GM12878 (cell line): ENCODE measurements around the gene CLN6. TPM values are rescaled to one million over a fixed set of nuclear protein-coding genes. Genes with fewer than 3 reads are reported as not detected.

Source experiments
- ATAC-seq: fragments of 200-7000 bp; cut with Tn5 transposase; 3 replicates; pipeline ENCODE4 v1.9.1; 2020; ENCODE audit warnings: mild to moderate bottlenecking, moderate library complexity
- BruUV-seq: library from RNA; stranded (reverse); fragments of 400-500 nt; replicated peaks from 2 replicates; lab custom pipeline; 2021; lab: Mats Ljungman, UMichigan
- CTCF ChIA-PET: fragments of 300-600 bp; sonication (Branson Sonifier 250); formaldehyde crosslinking; extraction: SDS; loops from one replicate; lab custom pipeline; 2021; ENCODE audit warnings: inconsistent platforms; lab: Yijun Ruan, JAX
- POLR2A ChIA-PET: fragments of 350-600 bp; formaldehyde crosslinking; extraction: SDS; loops from one replicate; lab custom pipeline; 2021; ENCODE audit warnings: inconsistent platforms; lab: Charles Lee
- RAD21 ChIA-PET: fragments of 300-600 bp; sonication (Branson Sonifier 250); formaldehyde crosslinking; loops from one replicate; lab custom pipeline; 2023; ENCODE audit warnings: antibody characterized with exemption; ENCODE audit not compliant: unreplicated experiment; lab: Charles Lee
- SMC1A ChIA-PET: fragments of 300-600 bp; sonication (Branson Sonifier 250); formaldehyde crosslinking; loops from one replicate; lab custom pipeline; 2023; ENCODE audit not compliant: unreplicated experiment, uncharacterized antibody; lab: Charles Lee
- DNase-seq: peaks from one replicate; pipeline ENCODE4 v3.0.0-alpha.2; 2011; ENCODE audit warnings: low read depth, low spot score
- FAIRE-seq: peaks from 3 replicates; lab custom pipeline; 2011; peaks lifted over from hg19 to GRCh38; lab: Jason Lieb, UNC
- H2AFZ ChIP-seq: 2 replicates; pipeline ENCODE4 v1.6.0; 2011; ENCODE audit warnings: low read depth, low read length, control low read depth; ENCODE audit not compliant: control insufficient read depth
- H3K27ac ChIP-seq: 2 replicates; pipeline ENCODE4 v1.5.1; 2011; ENCODE audit warnings: control low read depth; ENCODE audit not compliant: control insufficient read depth, insufficient read depth
- H3K27me3 ChIP-seq, 2 experiments: replicated peaks in 1 of 2; 2 replicates each; pipeline versions ENCODE4 v1.6.0 to v1.6.1; 2011; ENCODE audit warnings: low read length in 1 of 2; ENCODE audit not compliant: control insufficient read depth in 2 of 2, insufficient read depth in 2 of 2
- H3K36me3 ChIP-seq, 2 experiments: 2 replicates each; pipeline ENCODE4 v1.5.1; 2011; ENCODE audit warnings: low read length in 1 of 2; ENCODE audit not compliant: control insufficient read depth in 2 of 2, insufficient read depth in 2 of 2
- H3K4me1 ChIP-seq: 2 replicates; pipeline ENCODE4 v1.6.1; 2011; ENCODE audit warnings: mild to moderate bottlenecking, low read length, moderate library complexity, mixed read lengths; ENCODE audit not compliant: control insufficient read depth, insufficient read depth
- H3K4me2 ChIP-seq: 2 replicates; pipeline ENCODE4 v1.6.0; 2011; ENCODE audit warnings: control low read depth; ENCODE audit not compliant: control insufficient read depth, insufficient read depth
- H3K4me3 ChIP-seq: fragments of 200-600 bp; sonication (generic); 2 replicates; pipeline ENCODE4 v1.5.1; 2016
- H3K79me2 ChIP-seq: 2 replicates; pipeline ENCODE4 v1.6.0; 2011; ENCODE audit warnings: low read length; ENCODE audit not compliant: control insufficient read depth, insufficient read depth
- H3K9ac ChIP-seq: 2 replicates; pipeline ENCODE4 v1.8.0; 2011; ENCODE audit warnings: low read length, control low read depth, mixed read lengths; ENCODE audit not compliant: control insufficient read depth, insufficient read depth
- H3K9me3 ChIP-seq: replicated peaks from 3 replicates; pipeline ENCODE4 v1.5.1; 2011; ENCODE audit warnings: mild to moderate bottlenecking, low read length; ENCODE audit not compliant: control insufficient read depth, insufficient read depth
- H4K20me1 ChIP-seq: 2 replicates; pipeline ENCODE4 v1.6.0; 2011; ENCODE audit not compliant: control insufficient read depth, insufficient read depth
- ATF7 ChIP-seq: fragments of 450-650 bp; IDR thresholded peaks from 2 replicates; pipeline ENCODE4 v1.6.1; 2016; ENCODE audit warnings: low read depth, mild to moderate bottlenecking
- CBX3 ChIP-seq: fragments of 200-600 bp; sonication (generic); IDR thresholded peaks from 2 replicates; pipeline ENCODE4 v1.6.1; 2016; ENCODE audit warnings: low read depth, borderline replicate concordance
- CEBPB ChIP-seq, 2 experiments: fragments of 150-350 bp in 1 of 2; IDR thresholded peaks; 2 replicates each; pipeline ENCODE4 v1.6.1; 2012 to 2014; ENCODE audit warnings: low read depth in 2 of 2, low read length in 2 of 2, borderline replicate concordance in 1 of 2, inconsistent platforms in 1 of 2
- E2F8 ChIP-seq: fragments of 450-650 bp; IDR thresholded peaks from 2 replicates; pipeline ENCODE4 v1.6.1; 2018; ENCODE audit warnings: mild to moderate bottlenecking, low read depth, moderate library complexity; ENCODE audit not compliant: partially characterized antibody
- HDGF ChIP-seq: fragments of 450-650 bp; IDR thresholded peaks from 2 replicates; pipeline ENCODE4 v1.6.1; 2016; ENCODE audit warnings: antibody characterized with exemption
- RCOR1 ChIP-seq: conservative IDR thresholded peaks from 2 replicates; pipeline ENCODE4 v1.6.1; 2012; ENCODE audit warnings: low read depth, low read length, improper control_type of control experiment
- SUPT20H ChIP-seq: IDR thresholded peaks from 2 replicates; pipeline ENCODE4 v1.6.1; 2011; ENCODE audit warnings: low read depth, mild to moderate bottlenecking, low read length, moderate library complexity, borderline replicate concordance; ENCODE audit not compliant: control insufficient read depth
- YY1 ChIP-seq: IDR thresholded peaks from 2 replicates; pipeline ENCODE4 v1.6.1; 2011; ENCODE audit warnings: low read depth, mild to moderate bottlenecking, low read length
- ZBTB11 ChIP-seq: fragments of 450-650 bp; formaldehyde crosslinking; IDR thresholded peaks from 2 replicates; pipeline ENCODE4 v1.5.0; 2022; ENCODE audit warnings: mild to moderate bottlenecking, missing genetic modification characterization
- WGBS: methylation state at CpG from one replicate; pipeline ENCODE4 v1.1.6; 2016; ENCODE audit warnings: low lambda C conversion rate; ENCODE audit not compliant: insufficient replicate concordance, insufficient coverage; ENCODE audit errors: missing lambda C conversion rate; 5-methylcytosine and 5-hydroxymethylcytosine counted together
- in situ Hi-C: fragments of 300-500 bp; cut with MboI; formaldehyde crosslinking; loops from 9 replicates; pipeline ENCODE4 v1.14.3; 2018; ENCODE audit warnings: mixed read lengths
- intact Hi-C: fragments of 100-400 bp; cut with micrococcal nuclease; formaldehyde crosslinking; loops from one replicate; pipeline ENCODE4 v1.14.2; 2022; ENCODE audit not compliant: unreplicated experiment
- polyA plus RNA-seq, 11 experiments: library from polyadenylated mRNA; depleted of rRNA in 4 of 11; unstranded in 6 of 11; stranded (reverse) in 5 of 11; fragments of >200 nt; fragmentation: Nextera tagmentation in 4 of 11; fragmentation: Illumina TruSeq in 1 of 11; extraction: Ambion mirVana in 4 of 11; extraction: Trizol in 1 of 11; gene quantifications; 1 replicate in 1 of 11; 2 replicates in 10 of 11; pipeline versions ENCODE4 v1.2.1 to v1.2.3, GENCODE V29; 2011 to 2016; ENCODE audit warnings: inconsistent platforms in 2 of 11, missing spikeins in 2 of 11, low read depth in 1 of 11
- total RNA-seq, 4 experiments: library from RNA; depleted of rRNA in 3 of 4; stranded (reverse); fragments of >200 nt in 3 of 4; fragmentation: Illumina TruSeq in 1 of 4; extraction: Trizol in 1 of 4; gene quantifications; 2 replicates each; pipeline versions ENCODE4 v1.2.1 to v1.2.3, GENCODE V29; 2013 to 2021
- TF ChIP-seq, protein P1 (sequence below): fragments of 450-650 bp; IDR thresholded peaks from 2 replicates; pipeline ENCODE4 v1.6.1; 2017; ENCODE audit warnings: antibody characterized with exemption, mild to moderate bottlenecking, moderate library complexity
- TF ChIP-seq, protein P2 (sequence below): IDR thresholded peaks from 2 replicates; pipeline ENCODE4 v1.6.1; 2012; ENCODE audit warnings: low read depth, low read length, improper control_type of control experiment

The CLN6 gene
- total and polyA plus RNA-seq, 10 of the 15 experiments (the other 5 are each of a cell fraction or from before 2014, with no cell fraction given): 0.74 to 69.0 (median 30.3) TPM

DNA sequence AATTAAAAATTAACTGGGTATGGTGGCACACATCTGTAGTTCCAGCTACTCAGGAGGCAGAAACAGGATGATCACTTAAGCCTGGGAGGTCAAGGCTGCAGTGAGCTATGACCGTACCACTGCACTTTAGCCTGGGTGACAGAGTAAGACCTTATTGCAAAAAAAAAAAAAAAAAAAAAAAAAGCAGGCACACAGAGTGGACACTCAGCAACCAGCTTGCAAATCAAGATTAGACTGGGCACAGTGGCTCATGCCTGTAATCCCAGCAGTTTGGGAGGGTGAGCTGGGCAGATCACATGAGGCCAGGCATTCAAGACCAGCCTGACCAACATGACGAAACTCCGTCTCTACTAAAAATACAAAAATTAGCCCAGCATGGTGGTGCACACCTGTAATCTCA lies 5.4 kb downstream of the CLN6 start:
- ChIA-PET CTCF (interaction anchor here (0.7 to 1.1 kb wide), 3 partner anchors 29 to 319 kb away, joined by 3 read pairs; no protein-coding TSS in a partner anchor), RAD21 (interaction anchor here (0.6 kb wide), 1 partner anchor 496 kb away, joined by 3 read pairs; no protein-coding TSS in a partner anchor), SMC1A (no interaction called here), POLR2A (interaction anchor here (0.6 to 1.1 kb wide), 5 partner anchors 13 to 305 kb away, joined by 5 to 8 read pairs (median 5); partner anchors contain the start of gene PIAS1)
- WGBS: 68% methylated on average over 3 of the region's 3 CpGs
- Histone ChIP-seq H3K9me3 (no peaks in the 10 kb centered on the region), H4K20me1 (no peaks in the 10 kb centered on the region; the same call in 1 of the 2 replicates), H3K4me3 (no peak overlapping the region), H3K27ac (no peak overlapping the region), H3K4me2 (peak overlapping the region; percentile 61), H3K36me3 (peaks cover 3 to 4% of the 10 kb centered on the region in 2 experiments; a peak in 3 of 4 replicates), H3K79me2 (peaks cover 74% of the 10 kb centered on the region), H2AFZ (no peak overlapping the region), H3K27me3 (no peaks in the 10 kb centered on the region), H3K9ac (no peak overlapping the region), H3K4me1 (peaks cover 34% of the 10 kb centered on the region)
- in situ Hi-C loops (no loop called here), intact Hi-C loops (no loop called here)
- BruUV-seq: no TSS peak
- DNase-seq (no peak), FAIRE-seq (no peak), ATAC-seq (no peak)
- TF ChIP-seq YY1: no peak
- no peak for TF ChIP-seq CEBPB (IDR thresholded peaks at IDR 0.05; ENCODE audit: borderline replicate concordance in 1 of 2, low read depth in 2 of 2, low read length in 2 of 2)
- no peak for TF ChIP-seq RCOR1
- TF ChIP-seq HDGF: no peak
- TF ChIP-seq, protein P1, sequence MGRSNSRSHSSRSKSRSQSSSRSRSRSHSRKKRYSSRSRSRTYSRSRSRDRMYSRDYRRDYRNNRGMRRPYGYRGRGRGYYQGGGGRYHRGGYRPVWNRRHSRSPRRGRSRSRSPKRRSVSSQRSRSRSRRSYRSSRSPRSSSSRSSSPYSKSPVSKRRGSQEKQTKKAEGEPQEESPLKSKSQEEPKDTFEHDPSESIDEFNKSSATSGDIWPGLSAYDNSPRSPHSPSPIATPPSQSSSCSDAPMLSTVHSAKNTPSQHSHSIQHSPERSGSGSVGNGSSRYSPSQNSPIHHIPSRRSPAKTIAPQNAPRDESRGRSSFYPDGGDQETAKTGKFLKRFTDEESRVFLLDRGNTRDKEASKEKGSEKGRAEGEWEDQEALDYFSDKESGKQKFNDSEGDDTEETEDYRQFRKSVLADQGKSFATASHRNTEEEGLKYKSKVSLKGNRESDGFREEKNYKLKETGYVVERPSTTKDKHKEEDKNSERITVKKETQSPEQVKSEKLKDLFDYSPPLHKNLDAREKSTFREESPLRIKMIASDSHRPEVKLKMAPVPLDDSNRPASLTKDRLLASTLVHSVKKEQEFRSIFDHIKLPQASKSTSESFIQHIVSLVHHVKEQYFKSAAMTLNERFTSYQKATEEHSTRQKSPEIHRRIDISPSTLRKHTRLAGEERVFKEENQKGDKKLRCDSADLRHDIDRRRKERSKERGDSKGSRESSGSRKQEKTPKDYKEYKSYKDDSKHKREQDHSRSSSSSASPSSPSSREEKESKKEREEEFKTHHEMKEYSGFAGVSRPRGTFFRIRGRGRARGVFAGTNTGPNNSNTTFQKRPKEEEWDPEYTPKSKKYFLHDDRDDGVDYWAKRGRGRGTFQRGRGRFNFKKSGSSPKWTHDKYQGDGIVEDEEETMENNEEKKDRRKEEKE: no peak
- TF ChIP-seq CBX3: no peak
- TF ChIP-seq SUPT20H: no peak
- TF ChIP-seq, protein P2, sequence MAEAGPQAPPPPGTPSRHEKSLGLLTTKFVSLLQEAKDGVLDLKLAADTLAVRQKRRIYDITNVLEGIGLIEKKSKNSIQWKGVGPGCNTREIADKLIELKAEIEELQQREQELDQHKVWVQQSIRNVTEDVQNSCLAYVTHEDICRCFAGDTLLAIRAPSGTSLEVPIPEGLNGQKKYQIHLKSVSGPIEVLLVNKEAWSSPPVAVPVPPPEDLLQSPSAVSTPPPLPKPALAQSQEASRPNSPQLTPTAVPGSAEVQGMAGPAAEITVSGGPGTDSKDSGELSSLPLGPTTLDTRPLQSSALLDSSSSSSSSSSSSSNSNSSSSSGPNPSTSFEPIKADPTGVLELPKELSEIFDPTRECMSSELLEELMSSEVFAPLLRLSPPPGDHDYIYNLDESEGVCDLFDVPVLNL: no peak
- TF ChIP-seq E2F8: no peak
- TF ChIP-seq ZBTB11: no peak
- TF ChIP-seq ATF7: no peak
